Stimulated activated CD4-positive, alpha-beta T cell treated with anti-CD3 and anti-CD28 coated beads, Interleukin-12 subunit alpha, Interleukin-12 subunit beta, amount 100 ng/mL, for 24 hours (primary cell): ENCODE results near the gene MARCHF10.
"Not testable (repeated sequence)": the region's sequence is repeated elsewhere in the genome, so short reads cannot be mapped to it uniquely, and the experiment has no call there.

Experiments
- DNase-seq, 2 experiments: peaks; one replicate each; pipeline ENCODE4 v3.0.0-alpha.2; 2020; ENCODE audit warnings: low read depth in 2 of 2

The MARCHF10 gene

DNA sequence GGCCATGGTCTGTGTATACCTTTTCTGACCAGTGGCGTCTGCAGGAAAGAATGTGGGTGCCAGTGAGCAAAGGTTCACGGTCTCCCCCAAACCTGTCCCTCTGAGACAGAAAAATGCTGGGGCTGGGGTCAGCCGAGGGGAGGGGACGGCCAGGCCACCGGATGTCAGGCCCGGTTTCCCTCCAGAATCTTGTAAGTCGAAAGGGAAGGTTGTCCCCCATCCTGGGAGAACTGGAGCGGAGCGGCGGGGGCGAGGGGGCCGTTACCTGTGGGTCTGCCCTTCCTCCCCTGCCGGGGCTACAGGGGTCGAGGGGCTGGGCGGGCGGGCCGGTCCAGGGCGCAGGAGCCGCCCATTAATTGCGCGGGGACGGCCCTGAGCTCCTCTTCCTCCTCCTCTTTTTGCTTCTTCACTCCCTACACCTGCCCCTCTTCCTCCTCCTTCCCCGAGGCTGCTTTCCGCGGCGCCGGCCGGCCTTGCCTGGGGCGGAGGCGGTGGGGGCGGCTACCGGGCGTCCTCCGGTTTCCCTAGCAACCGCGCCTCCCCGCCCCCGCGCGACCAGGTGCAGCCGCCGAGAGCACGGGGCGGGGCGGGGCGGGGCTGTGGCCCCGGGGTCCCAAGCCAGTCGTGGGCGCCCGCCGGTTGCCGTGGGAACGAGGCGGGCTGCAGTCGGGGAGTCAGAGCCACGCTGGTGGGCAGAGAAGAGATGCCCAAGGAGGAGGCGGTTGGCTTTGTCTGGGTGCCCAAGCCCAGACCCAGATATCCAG lies at the start of gene MARCHF10:
Gene MARCHF10, minus strand, starts transcription at position 503 of the 764 bp plus-strand sequence. CDS start 6,579 bp downstream, outside the sequence.
- DNase-seq, result peak; percentile 5 to 25

DNA sequence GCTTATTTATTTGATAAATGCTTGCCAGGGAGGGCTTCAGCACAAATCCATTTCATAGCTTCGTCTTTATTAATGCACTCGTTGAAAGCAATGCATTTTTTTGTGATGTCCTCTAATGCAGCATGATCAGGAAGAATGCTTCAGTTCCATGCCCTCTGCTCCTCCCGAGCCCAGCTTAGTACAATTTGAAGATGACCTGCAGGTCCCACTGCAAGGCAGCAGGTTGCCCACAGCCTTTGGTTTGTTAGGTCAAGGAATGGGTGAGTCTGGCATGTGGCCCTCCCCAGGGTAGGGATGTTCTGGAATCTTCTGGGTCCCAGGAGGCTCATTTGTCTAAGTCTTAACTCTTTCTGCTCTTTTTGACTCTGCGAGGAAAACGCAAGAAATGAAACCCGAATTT lies 49.4 kb upstream of the MARCHF10 start:
- no peak for DNase-seq

- no peak for DNase-seq
Measured at GRCh38 chr17:62856594-62856993, 48.5 kb upstream of the MARCHF10 start.

GRCh38 chr17:62855156-62855555 lies 47.0 kb upstream of the MARCHF10 start:
- no peak for DNase-seq

GRCh38 chr17:62854098-62854680 lies 46.1 kb upstream of the MARCHF10 start:
- DNase-seq, result no peak

DNA sequence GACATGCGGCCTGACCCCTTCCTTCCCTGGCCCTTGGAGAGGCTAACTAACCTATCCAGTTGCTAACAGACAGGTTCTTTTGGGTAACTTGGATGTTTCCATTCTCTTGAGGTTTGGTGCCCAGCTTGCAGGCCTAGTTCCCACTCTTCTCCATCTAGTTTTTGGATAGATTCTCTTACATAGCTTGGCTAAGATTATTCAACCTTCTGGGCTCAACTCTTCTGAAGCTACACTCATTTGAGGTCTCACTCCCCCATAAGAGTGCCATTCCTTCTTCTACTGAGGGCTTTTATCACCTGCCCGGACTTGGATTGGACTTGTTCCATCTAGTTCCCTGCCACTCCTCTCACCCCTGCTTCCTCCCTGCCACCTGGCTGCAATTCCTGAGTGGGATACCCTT lies 44.1 kb upstream of the MARCHF10 start:
- no peak for DNase-seq

DNA sequence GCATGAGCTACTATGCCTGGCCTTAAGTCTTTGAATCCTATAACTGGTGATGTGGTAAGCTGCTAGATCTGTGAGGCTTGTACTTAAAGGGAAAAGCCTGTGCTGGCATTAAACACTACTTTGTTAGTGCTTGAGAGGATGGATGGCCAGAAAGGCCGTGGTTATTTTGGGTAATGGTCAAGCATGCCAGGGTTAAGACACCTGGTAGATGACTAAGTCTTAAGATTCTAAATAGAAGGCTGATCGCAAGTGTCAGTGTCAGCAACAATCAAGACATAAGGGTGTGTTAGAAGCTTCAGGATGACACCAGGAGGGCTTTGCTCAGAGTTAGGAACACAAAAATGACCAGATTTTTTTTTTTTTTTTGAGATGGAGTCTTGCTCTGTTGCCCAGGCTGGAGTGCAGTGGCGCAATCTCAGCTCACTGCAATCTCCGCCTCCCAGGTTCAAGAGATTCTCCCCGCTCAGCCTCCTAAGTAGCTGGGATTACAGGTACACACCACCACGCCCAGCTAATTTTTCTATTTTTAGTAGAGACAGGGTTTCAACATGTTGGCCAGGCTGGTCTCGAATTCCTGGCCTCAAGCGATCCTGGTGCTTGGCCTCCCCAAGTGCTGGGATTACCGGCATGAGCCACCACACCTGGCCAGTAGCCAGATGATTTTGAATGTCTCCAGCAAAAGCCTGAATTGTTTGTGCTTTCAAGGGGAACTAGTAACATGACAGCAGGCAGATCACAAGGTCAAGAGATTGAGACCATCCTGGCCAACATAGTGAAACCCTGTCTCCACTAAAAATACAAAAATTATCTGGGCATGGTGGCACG lies 41.7 kb upstream of the MARCHF10 start:
- not testable (repeated sequence) for DNase-seq

GRCh38 chr17:62848334-62848733 lies 40.2 kb upstream of the MARCHF10 start:
- no peak for DNase-seq

DNA sequence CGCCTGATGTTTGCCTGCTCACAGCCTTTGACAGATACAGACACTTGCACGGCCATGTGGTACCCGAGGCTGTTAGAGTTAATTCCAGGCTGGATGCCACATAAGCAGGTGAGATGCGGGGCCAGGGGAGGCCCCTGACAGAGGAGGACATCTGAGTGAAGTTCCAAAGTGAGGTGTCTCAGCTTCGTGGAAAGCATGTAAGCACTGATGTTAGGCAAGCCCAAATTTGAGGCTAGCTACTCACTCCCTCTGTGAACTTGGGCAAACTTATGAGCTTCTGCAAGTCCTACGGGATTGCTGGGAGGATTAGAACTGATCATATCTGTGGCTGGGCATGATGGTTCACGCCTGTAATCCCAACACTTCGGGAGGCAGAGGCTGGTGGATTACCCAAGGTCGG lies 39.3 kb upstream of the MARCHF10 start:
- no peak for DNase-seq

- no peak for DNase-seq
Measured at GRCh38 chr17:62840871-62841270, 32.8 kb upstream of the MARCHF10 start.

DNA sequence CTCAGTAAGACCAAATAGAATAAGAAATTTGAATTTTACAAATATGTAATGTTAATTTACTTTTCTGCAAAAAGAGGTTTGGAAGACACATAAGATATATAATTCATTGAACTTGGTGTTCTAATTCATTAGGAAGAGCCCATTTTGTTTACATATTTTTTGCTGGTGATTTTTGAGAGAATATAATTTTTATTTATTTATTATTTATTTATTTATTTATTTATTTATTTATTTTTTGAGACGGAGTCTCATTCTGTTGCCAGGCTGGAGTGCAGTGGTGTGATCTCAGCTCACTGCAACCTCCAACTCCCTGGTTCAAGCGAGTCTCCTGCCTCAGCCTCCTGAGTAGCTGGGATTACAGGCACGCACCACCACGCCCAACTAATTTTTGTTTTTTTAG lies 25.7 kb upstream of the MARCHF10 start:
- not testable (repeated sequence) for DNase-seq

DNA sequence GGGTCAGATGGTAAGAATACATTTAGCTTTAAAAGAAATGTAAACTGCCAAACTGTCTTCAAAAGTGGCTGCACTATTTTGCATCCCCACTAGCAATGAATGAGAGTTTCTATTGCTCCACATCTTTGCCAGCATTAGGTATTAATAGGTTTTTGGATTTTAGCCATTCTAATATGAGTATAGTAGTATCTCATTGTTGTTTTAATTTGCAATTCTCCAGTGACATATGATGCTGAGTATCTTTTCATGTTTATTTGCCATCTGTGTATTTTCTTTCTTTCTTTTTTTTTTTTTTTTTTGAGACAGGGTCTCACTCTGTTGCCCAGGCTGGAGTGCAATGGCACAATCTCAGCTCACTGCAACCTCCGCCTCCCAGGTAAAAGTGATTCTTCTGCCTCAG lies 24.3 kb upstream of the MARCHF10 start:
- DNase-seq, result no peak

GRCh38 chr17:62831066-62831465 lies 23.0 kb upstream of the MARCHF10 start:
- not testable (repeated sequence) for DNase-seq

DNA sequence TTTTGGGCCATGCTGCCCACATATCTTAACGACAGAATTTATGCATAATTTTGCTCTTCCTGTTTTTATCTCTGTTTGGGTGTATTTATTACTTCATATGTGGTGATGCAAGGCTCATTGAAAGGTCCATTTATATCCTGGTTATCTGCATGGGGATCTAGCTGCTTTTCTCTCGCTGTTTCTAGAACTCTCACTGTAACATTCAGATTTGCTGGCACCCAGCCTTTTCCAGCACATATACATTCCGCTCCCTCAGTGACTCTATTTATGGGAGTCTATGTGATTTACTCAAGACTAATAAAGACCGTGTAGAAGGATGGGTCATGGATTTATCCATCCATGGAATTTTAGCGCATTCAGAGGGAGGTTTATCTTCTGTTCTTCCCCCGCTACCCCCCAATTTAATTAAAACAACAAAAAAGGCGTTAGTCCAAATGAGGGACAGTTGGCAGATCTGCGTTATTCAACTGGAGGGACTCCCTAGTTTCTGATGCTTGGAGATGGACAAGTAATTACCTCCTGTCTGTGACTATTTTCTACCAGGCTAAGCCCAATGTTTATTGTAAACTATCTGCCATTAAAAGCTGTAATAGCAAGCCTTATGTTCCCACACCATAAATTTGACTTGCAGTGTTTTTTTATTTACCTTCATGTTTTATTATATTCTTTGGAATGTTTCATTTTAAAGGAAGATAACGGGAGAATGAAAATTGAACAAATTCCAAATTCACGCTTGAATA lies 19.8 kb upstream of the MARCHF10 start:
- no peak for DNase-seq

GRCh38 chr17:62826956-62827355 lies 18.8 kb upstream of the MARCHF10 start:
- DNase-seq, result no peak

DNA sequence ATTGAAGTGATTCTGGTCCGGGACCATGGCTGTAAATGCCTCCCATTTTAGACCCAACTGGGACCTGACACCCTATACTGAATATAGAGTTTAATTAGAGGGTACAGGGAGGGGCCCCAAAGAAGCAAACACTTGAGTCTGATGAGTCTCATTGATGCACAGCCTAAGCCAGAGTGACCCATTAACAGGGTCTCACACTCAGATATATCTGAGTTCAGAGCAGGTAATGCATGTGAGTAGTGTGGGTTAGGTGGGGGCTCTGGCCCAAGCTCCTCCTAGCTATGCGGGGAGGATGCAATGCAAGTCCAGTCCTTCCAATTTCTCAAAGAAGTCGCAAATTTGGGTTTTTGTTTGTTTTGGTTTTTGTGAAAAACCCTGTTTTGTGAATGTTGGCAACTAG lies 17.1 kb upstream of the MARCHF10 start:
- DNase-seq, result no peak

GRCh38 chr17:62824290-62825131 lies 16.4 kb upstream of the MARCHF10 start:
- DNase-seq, result no peak

- DNase-seq, result no peak
Measured at GRCh38 chr17:62823111-62823893, 15.2 kb upstream of the MARCHF10 start.

DNA sequence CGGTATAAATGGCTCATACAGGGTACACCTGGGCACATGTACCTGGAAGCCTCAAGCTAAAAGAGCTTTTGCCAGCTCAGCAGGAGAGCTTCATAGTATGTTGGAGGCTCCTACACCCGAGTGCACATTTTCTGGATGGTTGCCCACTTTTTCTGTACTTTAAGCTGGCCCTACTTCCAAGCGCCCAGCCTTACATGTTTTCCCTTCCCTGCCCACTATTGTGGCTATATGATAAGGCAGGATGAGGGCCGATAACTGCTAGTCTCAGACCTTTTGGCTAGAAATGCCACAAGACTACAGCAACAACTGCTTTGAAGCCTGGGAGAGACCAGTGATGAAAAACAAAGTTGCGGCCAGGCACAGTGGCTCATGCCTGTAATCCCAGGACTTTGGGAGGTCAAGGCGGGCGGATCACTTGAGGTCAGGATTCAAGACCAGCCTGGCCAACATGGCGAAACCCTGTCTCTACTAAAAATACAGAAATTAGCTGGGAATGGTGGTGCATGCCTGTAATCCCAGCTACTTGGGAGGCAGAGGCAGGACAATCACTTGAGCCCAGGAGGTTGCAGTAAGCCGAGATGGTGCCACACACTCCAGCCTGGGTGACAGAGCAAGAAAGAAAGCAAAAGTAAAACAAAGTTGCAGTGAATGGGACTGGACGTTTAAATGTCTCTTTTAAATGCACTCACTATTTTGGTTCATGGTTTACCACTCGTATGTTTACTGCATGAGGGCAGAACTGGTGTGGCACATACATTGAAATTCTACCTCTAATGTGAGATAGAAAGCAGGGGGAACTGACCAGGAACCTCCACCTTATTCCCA lies 14.2 kb upstream of the MARCHF10 start:
- no peak for DNase-seq
